Neuronal stem cell (in vitro differentiated cells): Measurements from ENCODE around the gene ATG10. TPM values are rescaled to one million over a fixed set of nuclear protein-coding genes. Genes with fewer than 3 reads are reported as not detected.

ENCODE experiments used
- DNase-seq: peaks from one replicate; pipeline ENCODE4 v3.0.0-alpha.2; 2013; ENCODE audit warnings: low spot score
- H2AFZ ChIP-seq: one replicate; pipeline ENCODE4 v1.6.1; 2013; ENCODE audit warnings: mild to moderate bottlenecking, low read length, inconsistent platforms
- H2AK5ac ChIP-seq: 2 replicates; pipeline ENCODE4 v1.6.1; 2013; ENCODE audit warnings: low read depth, mild to moderate bottlenecking, inconsistent platforms, low read length, moderate library complexity, mixed read lengths
- H2BK120ac ChIP-seq: 2 replicates; pipeline ENCODE4 v1.6.1; 2013; ENCODE audit warnings: low read depth, mild to moderate bottlenecking, inconsistent platforms, low read length, moderate library complexity, mixed read lengths
- H2BK12ac ChIP-seq: one replicate; pipeline ENCODE4 v1.6.1; 2013; ENCODE audit warnings: low read length, inconsistent platforms
- H2BK15ac ChIP-seq: 2 replicates; pipeline ENCODE4 v1.6.1; 2013; ENCODE audit warnings: mild to moderate bottlenecking, low read length, inconsistent platforms, mixed read lengths
- H2BK5ac ChIP-seq: one replicate; pipeline ENCODE4 v1.6.1; 2013; ENCODE audit warnings: inconsistent platforms, mild to moderate bottlenecking, low read length, moderate library complexity
- H3K14ac ChIP-seq: one replicate; pipeline ENCODE4 v1.6.1; 2013; ENCODE audit warnings: low read length, inconsistent platforms
- H3K18ac ChIP-seq: 2 replicates; pipeline ENCODE4 v1.6.1; 2013; ENCODE audit warnings: low read length, inconsistent platforms
- H3K23ac ChIP-seq: 2 replicates; pipeline ENCODE4 v1.6.1; 2013; ENCODE audit warnings: low read depth, mild to moderate bottlenecking, mixed read lengths, low read length, inconsistent platforms; ENCODE audit not compliant: poor library complexity
- H3K27ac ChIP-seq: replicated peaks from 3 replicates; pipeline ENCODE4 v1.5.1; 2013; ENCODE audit warnings: low read length, inconsistent platforms
- H3K27me3 ChIP-seq, 3 experiments: 2 replicates each; pipeline ENCODE4 v1.6.1; 2013; ENCODE audit warnings: low read length in 3 of 3, mild to moderate bottlenecking in 2 of 3, inconsistent platforms in 1 of 3, low read depth in 1 of 3, mixed read lengths in 1 of 3, moderate library complexity in 1 of 3; ENCODE audit not compliant: control insufficient read depth in 3 of 3, insufficient read depth in 3 of 3
- H3K36me3 ChIP-seq, 2 donors: replicated peaks in 1 of 2; 2 replicates each; pipeline ENCODE4 v1.6.1; 2013; ENCODE audit warnings: low read length in 2 of 2; ENCODE audit not compliant: control insufficient read depth in 2 of 2, insufficient read depth in 2 of 2
- H3K4ac ChIP-seq: 2 replicates; pipeline ENCODE4 v1.6.1; 2013; ENCODE audit warnings: inconsistent platforms, mild to moderate bottlenecking, low read length, moderate library complexity
- H3K4me1 ChIP-seq, 2 donors: 1 replicate in 1 of 2; 2 replicates in 1 of 2; pipeline ENCODE4 v1.6.1; 2013; ENCODE audit warnings: low read length in 2 of 2, low read depth in 1 of 2; ENCODE audit not compliant: control insufficient read depth in 2 of 2, insufficient read depth in 1 of 2
- H3K4me2 ChIP-seq: one replicate; pipeline ENCODE4 v1.6.1; 2013; ENCODE audit warnings: mild to moderate bottlenecking, low read length, inconsistent platforms; ENCODE audit not compliant: insufficient read depth, poor library complexity, severe bottlenecking
- H3K4me3 ChIP-seq, 2 donors: 2 replicates each; pipeline ENCODE4 v1.5.1; 2013; ENCODE audit warnings: low read length in 2 of 2, mild to moderate bottlenecking in 2 of 2, inconsistent platforms in 1 of 2, moderate library complexity in 1 of 2
- H3K79me1 ChIP-seq: one replicate; pipeline ENCODE4 v1.6.1; 2013; ENCODE audit warnings: low read depth, mild to moderate bottlenecking, inconsistent platforms, low read length, moderate library complexity
- H3K9ac ChIP-seq: one replicate; pipeline ENCODE4 v1.6.1; 2013; ENCODE audit warnings: mild to moderate bottlenecking, low read depth, low read length, inconsistent platforms; ENCODE audit not compliant: poor library complexity
- H3K9me3 ChIP-seq, 2 donors: replicated peaks in 1 of 2; 2 replicates each; pipeline versions ENCODE3 to v1.6.1; 2013; ENCODE audit warnings: low read length in 2 of 2, mild to moderate bottlenecking in 2 of 2, inconsistent platforms in 1 of 2, low read depth in 1 of 2, mixed read lengths in 1 of 2, moderate library complexity in 1 of 2; ENCODE audit not compliant: control insufficient read depth in 2 of 2, insufficient read depth in 1 of 2
- H4K8ac ChIP-seq: one replicate; pipeline ENCODE4 v1.6.1; 2013; ENCODE audit warnings: low read depth, mild to moderate bottlenecking, inconsistent platforms, low read length, moderate library complexity
- H4K91ac ChIP-seq: one replicate; pipeline ENCODE4 v1.6.1; 2013; ENCODE audit warnings: low read length, low read depth, mild to moderate bottlenecking, inconsistent platforms; ENCODE audit not compliant: poor library complexity
- WGBS, 2 donors: extraction: QIAGEN DNeasy Blood & Tissue Kit; methylation state at CpG; one replicate each; pipeline ENCODE4 v1.1.7; 2013; ENCODE audit warnings: missing lambda C conversion rate in 2 of 2, mixed read lengths in 1 of 2; ENCODE audit not compliant: insufficient read length in 2 of 2, insufficient replicate concordance in 1 of 2; ENCODE audit errors: extremely low coverage in 2 of 2; 5-methylcytosine and 5-hydroxymethylcytosine counted together
- small RNA-seq: library from polyadenylated mRNA; stranded (forward); fragments of <200 nt; extraction: miRNeasy Mini kit (QIAGEN cat#:217004); gene quantifications from one replicate; pipeline ENCODE3, GENCODE V24; 2013; ENCODE audit not compliant: insufficient read depth

Gene ATG10

GRCh38 chr5:82298668-82299067 lies 326.8 kb downstream of the ATG10 start:
- no peak overlapping the region for H3K9ac ChIP-seq
- no peak overlapping the region for H2BK15ac ChIP-seq
- no peaks in the 10 kb centered on the region for H3K36me3 ChIP-seq
- peaks cover 4 to 7% of the 10 kb centered on the region in 2 donors for H3K4me1 ChIP-seq
- no peak overlapping the region for H3K4ac ChIP-seq
- H2AK5ac ChIP-seq, result no peak overlapping the region
- no peak overlapping the region for H2BK5ac ChIP-seq
- H2AFZ ChIP-seq, result no peak overlapping the region
- H3K9me3 ChIP-seq, result no peaks in the 10 kb centered on the region
- no peak overlapping the region for H3K27ac ChIP-seq
- no peak overlapping the region for H3K4me3 ChIP-seq
- H3K18ac ChIP-seq, result no peak overlapping the region
- H3K79me1 ChIP-seq, result no peaks in the 10 kb centered on the region
- H2BK12ac ChIP-seq, result no peak overlapping the region
- H4K8ac ChIP-seq, result no peak overlapping the region
- H2BK120ac ChIP-seq, result no peak overlapping the region
- no peak overlapping the region for H3K14ac ChIP-seq
- no peaks in the 10 kb centered on the region for H3K27me3 ChIP-seq
- no peak overlapping the region for H3K23ac ChIP-seq
- no CpG with 5 or more reads among the region's 2 CpGs for WGBS, 2 donors
- DNase-seq, result no peak
- H3K4me2 ChIP-seq, result no peak overlapping the region
- H4K91ac ChIP-seq, result no peak overlapping the region

- Histone ChIP-seq H3K9ac (no peak overlapping the region), H3K79me1 (no peaks in the 10 kb centered on the region), H4K91ac (no peak overlapping the region), H3K18ac (no peak overlapping the region), H3K36me3 (no peaks in the 10 kb centered on the region), H2BK12ac (no peak overlapping the region), H3K9me3 (no peaks in the 10 kb centered on the region), H3K4me1 (peaks cover under 1 to 7% of the 10 kb centered on the region in 2 donors), H3K27me3 (no peaks in the 10 kb centered on the region), H2BK5ac (no peak overlapping the region), H3K4me3 (no peak overlapping the region), H2AFZ (no peak overlapping the region), H2BK120ac (no peak overlapping the region), H3K23ac (no peak overlapping the region), H3K27ac (no peak overlapping the region), H4K8ac (no peak overlapping the region), H3K14ac (no peak overlapping the region), H3K4ac (no peak overlapping the region), H2AK5ac (no peak overlapping the region), H3K4me2 (no peak overlapping the region), H2BK15ac (no peak overlapping the region)
- no peak for DNase-seq
- WGBS, 2 donors, result no CpG with 5 or more reads among the region's 3 CpGs
Measured at GRCh38 chr5:82301190-82301589, 329.4 kb downstream of the ATG10 start.

Small RNAs within 50 kb of the gene (small RNA-seq; reads per million reads assigned to genes)
- gene AC010598.1, result not detected
- gene RN7SL378P, result not detected
